Stimulated activated CD4-positive, alpha-beta T cell treated with anti-CD3 and anti-CD28 coated beads, TNF-alpha, amount 100 ng/mL, for 1 hour (primary cell): ENCODE measurements around the gene SP140L.
"Not testable (repeated sequence)": the region's sequence is repeated elsewhere in the genome, so short reads cannot be mapped to it uniquely, and the experiment has no call there.

Experiments
- DNase-seq, 3 donors: peaks; one replicate each; pipeline ENCODE4 v3.0.0-alpha.2; 2020; ENCODE audit warnings: low read depth in 3 of 3, low spot score in 1 of 3

The SP140L gene

DNA sequence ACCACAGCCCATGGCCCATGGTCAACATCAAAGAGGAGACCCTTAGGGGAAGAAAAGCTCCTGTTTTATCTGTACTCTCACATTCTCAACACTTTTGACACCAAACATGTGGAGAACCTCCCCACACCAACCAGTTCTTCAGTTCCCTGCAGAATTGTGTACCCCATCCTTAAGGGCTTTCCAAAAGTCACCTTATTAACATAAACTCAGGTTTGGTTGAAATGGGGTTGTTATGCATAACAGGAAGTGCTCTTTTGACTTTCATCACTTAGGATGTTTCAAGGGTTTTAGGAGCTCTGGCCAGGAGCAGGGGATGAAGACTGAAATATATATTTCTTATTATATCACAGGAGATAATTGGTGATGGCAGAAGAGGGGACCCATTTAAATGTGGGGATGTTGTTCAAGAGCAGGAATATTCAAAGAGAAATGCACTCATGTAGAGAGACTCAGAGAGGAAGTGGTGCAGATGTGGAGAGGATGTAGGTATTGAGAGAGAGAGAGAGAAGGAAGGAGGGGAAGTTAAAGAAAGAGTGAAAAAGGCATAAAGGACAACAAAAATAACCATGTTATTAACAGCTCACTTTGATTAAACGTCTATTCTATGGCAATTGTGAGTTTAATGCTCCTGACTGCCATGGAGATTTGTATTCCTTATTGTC, 35.2 kb downstream of the SP140L start:
- no peak for DNase-seq

- DNase-seq, result no peak
These were observed 55.1 kb downstream of the SP140L start for GRCh38 chr2:230382108-230382507.

DNA sequence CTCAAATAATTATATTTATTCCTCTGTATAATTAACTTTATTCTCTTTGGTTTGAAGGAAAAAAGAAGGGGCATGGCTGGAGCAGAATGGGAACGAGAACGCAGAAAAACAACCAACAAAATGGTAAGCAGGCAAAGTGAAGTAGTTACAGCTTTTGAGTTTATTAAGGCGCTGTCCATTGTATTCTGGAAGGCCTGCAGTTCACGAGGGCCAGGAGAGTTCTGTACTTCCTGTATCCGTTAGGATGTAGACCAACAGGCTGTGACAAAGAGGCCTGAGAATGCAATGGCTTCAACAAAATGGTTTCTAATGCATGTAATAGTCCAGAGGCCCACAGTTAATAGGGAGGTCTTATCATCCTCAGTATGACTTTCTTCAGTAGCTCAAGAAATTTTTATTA, 56.5 kb downstream of the SP140L start:
- no peak for DNase-seq

- DNase-seq, result no peak
These were observed 58.0 kb downstream of the SP140L start for GRCh38 chr2:230384986-230385385.

DNA sequence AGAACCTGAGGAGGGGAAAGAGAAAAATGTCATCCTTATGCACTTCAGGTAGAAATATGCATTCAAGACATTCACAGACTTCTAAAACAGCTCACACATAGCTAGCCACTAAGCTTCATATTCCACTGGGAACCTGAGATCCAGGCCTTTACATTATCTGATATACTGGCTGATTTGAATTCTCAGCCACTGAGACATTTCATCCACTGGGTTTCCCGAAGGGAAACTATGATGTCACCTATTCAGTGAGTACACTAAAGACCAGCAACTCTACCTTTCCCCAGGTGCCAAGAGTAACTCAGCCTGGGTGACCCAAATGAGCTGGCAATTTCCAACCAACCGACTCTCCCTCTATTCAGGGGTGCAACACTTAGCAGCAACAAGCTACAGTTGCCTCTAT, 67.3 kb downstream of the SP140L start:
- DNase-seq, result no peak

- DNase-seq, result not testable (repeated sequence)
These were observed 71.7 kb downstream of the SP140L start for GRCh38 chr2:230398698-230399097.

- no peak for DNase-seq
These were observed 73.0 kb downstream of the SP140L start for GRCh38 chr2:230400041-230400440.

GRCh38 chr2:230400454-230400853, 73.5 kb downstream of the SP140L start:
- no peak for DNase-seq

DNA sequence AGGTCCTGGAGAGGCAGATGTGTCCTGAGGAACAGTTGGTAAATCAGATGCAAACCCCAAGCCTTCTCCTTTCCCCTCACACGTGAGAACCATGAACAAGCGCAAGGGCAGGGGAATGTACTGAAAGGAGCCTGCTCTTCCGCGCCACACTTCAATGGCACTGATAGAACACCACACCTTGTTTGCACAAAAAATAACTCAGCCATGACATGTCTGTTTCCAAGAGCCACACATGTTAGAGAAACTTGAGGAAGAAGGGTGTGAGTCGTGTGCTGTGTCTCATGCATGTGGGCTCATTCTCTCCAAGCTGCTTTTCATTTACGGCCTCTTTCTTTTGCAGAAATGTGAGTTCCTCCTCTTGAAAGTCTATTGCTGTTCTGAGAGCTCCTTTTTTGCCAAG, 74.0 kb downstream of the SP140L start:
- DNase-seq, result not testable (repeated sequence)

DNA sequence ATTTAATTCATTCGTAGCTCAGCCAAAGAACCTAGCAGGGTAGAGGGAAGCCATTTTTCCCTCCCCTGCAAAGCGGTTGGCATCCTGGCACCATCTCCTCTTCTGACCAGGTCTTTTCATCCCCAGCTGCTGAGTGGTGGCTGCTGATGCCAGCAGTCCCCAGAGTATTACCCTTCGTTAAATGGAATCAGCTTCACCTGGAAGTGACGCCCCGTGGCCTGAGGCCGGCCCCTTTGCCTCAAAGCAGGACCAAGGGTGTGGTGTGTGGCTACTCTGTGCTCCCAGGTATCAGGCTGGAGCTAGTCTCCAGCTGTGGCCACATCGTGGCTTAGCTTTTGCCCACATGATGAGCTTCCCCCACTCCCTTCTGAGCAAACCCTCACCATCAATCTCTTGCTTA, 76.8 kb downstream of the SP140L start:
- DNase-seq, result no peak

DNA sequence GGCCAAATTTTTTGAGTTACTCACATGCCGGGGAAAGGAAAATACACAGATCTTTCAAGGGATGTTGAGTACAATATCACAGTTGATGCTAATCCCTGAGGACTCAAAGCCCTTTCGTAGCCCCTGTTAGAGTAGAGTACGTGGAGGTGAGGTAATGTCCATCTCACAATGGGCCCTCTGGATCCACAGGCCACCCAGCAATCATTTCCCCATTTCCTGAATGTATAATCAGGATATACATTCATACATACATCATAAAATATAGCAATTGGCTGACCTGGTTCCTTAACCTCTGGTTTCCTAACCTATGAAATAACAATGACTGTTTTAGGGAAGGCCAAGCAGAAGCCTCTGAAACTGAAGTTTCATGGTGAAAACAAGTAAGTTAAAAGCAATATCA, 78.8 kb downstream of the SP140L start:
- DNase-seq, result no peak

DNA sequence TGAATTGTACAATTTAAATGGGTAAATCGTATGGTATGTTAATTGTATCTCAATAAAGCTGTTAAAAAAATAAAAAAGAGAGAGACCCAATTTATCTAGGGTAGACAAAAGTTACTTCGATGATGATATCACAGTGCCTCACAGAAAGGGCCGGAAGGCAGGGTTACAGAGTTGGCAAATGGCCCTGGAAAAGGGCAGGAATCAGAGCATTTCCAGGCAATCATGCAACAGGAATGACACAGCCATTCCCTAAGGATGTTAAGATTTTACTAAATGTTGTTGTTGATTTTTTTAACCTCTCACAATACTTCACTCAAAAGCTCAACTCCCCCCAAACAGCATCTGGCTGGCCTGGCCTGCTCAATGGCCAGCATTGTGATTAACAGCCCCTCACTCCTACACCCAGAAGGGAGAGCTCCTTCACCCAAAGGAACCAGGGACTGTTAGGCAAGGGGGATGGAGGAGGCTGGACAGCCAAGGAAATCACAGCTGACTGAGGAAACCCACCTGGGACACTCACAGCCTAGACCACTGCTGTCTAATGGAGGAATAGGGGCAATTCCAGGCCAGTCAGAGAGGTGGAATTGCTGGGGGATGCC, 81.3 kb downstream of the SP140L start:
- DNase-seq, result no peak

- DNase-seq, result not testable (repeated sequence)
These were observed 82.3 kb downstream of the SP140L start for GRCh38 chr2:230409316-230409715.

- no peak for DNase-seq
These were observed 83.3 kb downstream of the SP140L start for GRCh38 chr2:230410263-230410662.

DNA sequence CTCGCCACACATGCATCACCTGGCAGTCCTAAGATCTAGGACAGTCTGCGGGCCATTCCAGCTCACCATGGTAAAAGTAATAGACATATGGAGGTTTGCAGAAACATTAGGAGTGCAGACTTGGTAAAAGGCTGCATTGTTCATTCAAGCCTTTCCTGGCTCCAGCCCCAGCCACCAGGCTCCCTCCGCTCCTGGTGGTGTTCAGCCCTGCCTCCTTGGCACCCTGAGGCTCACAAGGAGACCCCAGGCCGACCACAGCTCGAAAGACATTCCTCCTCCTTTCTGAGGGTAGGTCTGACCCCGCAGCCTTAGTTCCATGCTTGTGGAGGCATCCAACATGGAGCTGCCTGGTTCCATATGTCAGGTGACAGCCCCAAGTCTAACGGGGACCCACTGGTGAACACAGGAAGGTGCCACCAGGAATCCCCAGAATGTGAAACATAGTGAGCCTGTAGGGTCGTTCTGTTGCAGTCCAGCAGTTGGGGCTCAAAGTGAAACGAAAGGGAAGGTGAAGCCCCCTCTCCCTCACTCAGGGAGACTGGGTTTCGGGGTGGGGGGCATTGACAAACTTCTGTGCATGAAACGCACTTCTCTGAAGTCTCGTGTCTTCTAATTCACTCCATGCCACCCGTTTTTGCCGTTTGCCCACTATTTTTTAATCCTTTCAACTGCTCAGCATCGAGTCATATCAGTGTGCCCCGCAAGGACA, 84.0 kb downstream of the SP140L start:
- no peak for DNase-seq

GRCh38 chr2:230411570-230412370, 84.8 kb downstream of the SP140L start:
- peak in 2 of 3 donors; percentile 28 to 38 for DNase-seq

DNA sequence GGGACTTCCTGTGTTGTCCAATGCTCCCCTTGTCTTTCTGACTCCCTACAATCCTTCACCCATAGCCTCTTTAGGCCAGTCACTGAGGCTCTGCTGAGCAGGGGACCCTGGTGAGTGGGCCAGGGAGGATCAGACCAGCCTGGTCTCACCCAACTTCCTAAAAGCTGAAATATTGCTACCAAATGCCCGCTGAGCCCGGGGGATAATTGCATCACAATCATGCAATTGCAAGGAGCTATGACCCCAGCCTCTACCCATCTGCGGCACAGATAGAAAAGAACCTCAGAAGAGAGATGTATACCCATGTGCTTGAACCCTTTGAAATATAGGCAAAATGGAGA, 85.3 kb downstream of the SP140L start:
- DNase-seq, result no peak

DNA sequence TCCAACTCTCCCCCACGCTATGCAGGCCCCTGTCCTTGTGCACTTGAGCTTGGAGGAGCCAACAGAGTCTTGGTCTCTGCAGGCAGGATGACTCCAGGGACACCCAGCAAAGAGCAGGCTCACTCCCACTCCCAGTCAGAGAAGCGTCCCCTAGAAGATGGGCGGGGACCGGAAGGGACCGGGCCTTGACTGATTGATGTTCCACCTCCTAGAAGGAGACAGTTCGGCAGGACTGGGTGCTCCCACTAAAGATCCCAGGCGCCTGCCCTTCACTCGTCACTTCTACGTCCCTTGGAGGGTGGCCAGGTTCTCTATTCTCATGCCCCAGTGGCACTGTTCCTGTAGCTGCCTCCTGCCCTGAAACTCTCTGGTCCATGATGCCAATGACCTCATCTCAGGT, 85.9 kb downstream of the SP140L start:
- no peak for DNase-seq

DNA sequence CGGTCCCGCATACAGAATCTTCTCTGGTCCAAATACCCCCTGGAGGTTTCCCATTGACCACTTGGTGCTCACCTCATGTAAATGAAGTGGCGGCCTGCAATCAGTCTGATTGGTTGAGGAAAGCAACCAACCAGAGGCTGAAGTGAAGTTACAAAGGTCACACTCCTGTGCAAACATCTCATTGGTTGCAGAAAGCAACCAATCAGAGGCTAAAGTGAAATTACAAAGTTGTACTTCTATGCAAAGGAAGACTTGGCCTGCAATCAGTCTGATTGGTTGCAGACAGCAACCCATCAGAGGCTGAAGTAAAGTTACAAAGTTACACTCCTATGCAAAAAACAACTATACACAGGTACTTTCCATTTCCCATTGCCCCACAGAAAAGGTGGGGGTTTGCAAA, 86.5 kb downstream of the SP140L start:
- no peak for DNase-seq

DNA sequence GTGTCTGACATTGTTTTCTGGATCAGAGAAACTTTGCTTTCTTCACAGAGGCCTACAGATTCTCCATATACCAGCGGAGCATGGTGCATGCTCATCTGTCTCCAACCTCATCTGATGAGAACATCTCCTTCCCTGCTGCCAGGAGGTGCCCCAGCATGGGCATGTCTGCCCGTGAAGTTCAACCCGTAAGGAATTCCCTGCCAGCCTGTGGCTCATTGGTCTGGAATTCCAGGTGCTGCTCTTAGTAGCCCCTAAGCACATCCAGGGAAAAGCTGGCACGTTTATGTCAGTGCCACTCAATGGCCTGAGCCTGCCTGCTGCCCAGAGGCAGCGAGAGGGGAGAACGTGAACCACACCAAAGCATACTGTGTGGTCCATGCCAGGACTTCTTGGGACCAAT, 87.3 kb downstream of the SP140L start:
- no peak for DNase-seq

- DNase-seq, result peak; percentile 42 to 57 (median 51)
These were observed 89.2 kb downstream of the SP140L start, which contains the start of gene SP100 for GRCh38 chr2:230416061-230416721. Gene SP100, plus strand, starts transcription at chr2:230416201. Its CDS starts 96 bp downstream, at chr2:230416297.
